Activated CD4-positive, alpha-beta T cell treated with anti-CD3 and anti-CD28 coated beads, Interleukin-2, amount 10 ng/mL, durations not matched to agents 7 days and 5 days (primary cell): ENCODE data around the gene LRRC72. TPM values are rescaled to one million over a fixed set of nuclear protein-coding genes. Genes with fewer than 3 reads are reported as not detected.
"Not testable (repeated sequence)": the region's sequence is repeated elsewhere in the genome, so short reads cannot be mapped to it uniquely, and the experiment has no call there.

Source experiments
- CTCF ChIA-PET: fragments of 350-600 bp; sonication (Branson Sonifier 250); formaldehyde crosslinking; loops from one replicate; lab custom pipeline; 2021; ENCODE audit warnings: antibody characterized with exemption; lab: Charles Lee
- POLR2A ChIA-PET: fragments of 350-600 bp; sonication (Branson Sonifier 250); formaldehyde crosslinking; loops from one replicate; lab custom pipeline; 2021; ENCODE audit warnings: antibody characterized with exemption; lab: Charles Lee
- DNase-seq: peaks from one replicate; pipeline ENCODE4 v3.0.0-alpha.2; 2020
- H3K27ac Mint-ChIP-seq: one replicate; pipeline ENCODE4 v1.8.0; 2021; ENCODE audit warnings: mild to moderate bottlenecking, moderate library complexity, mixed read lengths
- H3K27me3 Mint-ChIP-seq: one replicate; pipeline ENCODE4 v1.8.0; 2021; ENCODE audit warnings: mixed read lengths
- H3K36me3 Mint-ChIP-seq: one replicate; pipeline ENCODE4 v1.8.0; 2021; ENCODE audit warnings: low read depth, mixed read lengths
- H3K4me1 Mint-ChIP-seq: one replicate; pipeline ENCODE4 v1.8.0; 2021; ENCODE audit warnings: mixed read lengths
- H3K4me3 Mint-ChIP-seq: one replicate; pipeline ENCODE4 v1.8.0; 2021; ENCODE audit warnings: mild to moderate bottlenecking, moderate library complexity, mixed read lengths
- H3K9me3 Mint-ChIP-seq: one replicate; pipeline ENCODE4 v1.8.0; 2021; ENCODE audit warnings: mixed read lengths
- total RNA-seq, 2 experiments: library from RNA; stranded (reverse); gene quantifications; one replicate each; pipeline ENCODE4 v1.2.3, GENCODE V29; 2021

LRRC72 gene
- total RNA-seq, 2 experiments from 2014 or later, result not detected

DNA sequence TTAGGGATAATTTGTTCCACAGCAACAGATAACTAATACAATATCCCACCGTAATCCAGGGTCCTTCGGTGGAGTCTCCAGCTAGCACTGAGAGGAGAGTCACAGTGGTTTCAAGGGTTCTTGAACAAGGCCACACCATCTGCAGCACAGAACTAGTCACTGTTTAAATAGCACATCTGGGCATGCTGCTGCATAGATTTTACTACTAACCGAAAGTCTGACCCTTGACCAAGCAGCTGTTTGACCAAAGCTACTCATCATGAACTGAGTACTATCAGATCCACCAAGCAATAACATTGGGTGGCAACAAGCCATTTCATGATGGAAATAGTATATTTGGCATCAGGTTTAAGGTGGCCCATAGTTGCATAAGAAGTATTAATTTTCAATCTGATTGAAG is 65.8 kb downstream of the LRRC72 start:
- H3K27me3 Mint-ChIP-seq, result no peaks in the 10 kb centered on the region
- ChIA-PET CTCF (interaction anchor here (0.7 kb wide), 1 partner anchor 993 kb away, joined by 3 read pairs; no protein-coding TSS in a partner anchor), POLR2A (no interaction called here)
- H3K4me3 Mint-ChIP-seq, result no peak overlapping the region
- H3K36me3 Mint-ChIP-seq, result no peaks in the 10 kb centered on the region
- H3K9me3 Mint-ChIP-seq, result no peaks in the 10 kb centered on the region
- no peak overlapping the region for H3K27ac Mint-ChIP-seq
- DNase-seq, result no peak
- H3K4me1 Mint-ChIP-seq, result no peaks in the 10 kb centered on the region

DNA sequence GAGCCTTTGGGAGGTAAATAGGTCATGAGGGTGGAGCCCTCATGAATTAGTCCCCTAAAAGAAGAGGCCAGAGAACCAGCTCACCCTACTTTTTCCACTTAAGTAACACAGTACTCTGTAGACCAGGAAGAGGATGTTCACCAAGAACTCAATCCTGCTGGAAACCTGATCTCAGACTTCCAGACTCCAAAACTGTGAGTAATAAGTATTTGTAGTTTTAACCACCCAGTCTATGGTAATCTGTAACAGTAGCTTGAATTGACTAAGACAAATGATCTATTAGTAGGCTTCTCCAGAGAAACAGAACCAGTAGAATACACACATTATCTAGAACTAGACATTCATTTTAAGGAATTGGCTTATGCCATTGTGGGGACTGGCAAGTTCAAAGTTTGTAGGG is 67.4 kb downstream of the LRRC72 start:
- Mint-ChIP-seq H3K9me3 (no peaks in the 10 kb centered on the region), H3K4me1 (no peaks in the 10 kb centered on the region), H3K4me3 (no peak overlapping the region), H3K27me3 (no peaks in the 10 kb centered on the region), H3K36me3 (no peaks in the 10 kb centered on the region), H3K27ac (no peak overlapping the region)
- CTCF ChIA-PET, result no interaction called here
- POLR2A ChIA-PET, result no interaction called here
- no peak for DNase-seq

DNA sequence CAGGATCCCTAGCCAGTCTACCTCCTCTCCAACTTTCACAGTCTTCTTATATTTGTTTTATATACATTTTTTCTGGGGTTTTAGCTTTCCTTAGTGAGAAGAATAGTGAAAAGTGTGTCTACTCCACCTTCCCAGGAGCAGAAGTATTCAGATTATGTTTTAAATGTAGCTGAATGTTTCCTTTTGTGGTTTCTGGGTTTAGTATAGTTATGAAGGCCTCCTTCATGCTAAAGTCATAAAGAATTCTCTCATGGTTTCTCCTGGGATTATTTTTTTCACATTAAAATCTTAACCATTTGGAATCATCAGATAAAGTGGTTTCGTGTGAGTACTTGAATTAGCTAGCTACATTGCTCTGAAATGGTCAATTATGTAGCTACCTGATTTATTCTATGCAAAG is 68.1 kb downstream of the LRRC72 start:
- Mint-ChIP-seq H3K36me3 (no peaks in the 10 kb centered on the region), H3K4me1 (no peaks in the 10 kb centered on the region), H3K4me3 (no peak overlapping the region), H3K27ac (no peak overlapping the region), H3K27me3 (no peaks in the 10 kb centered on the region), H3K9me3 (no peaks in the 10 kb centered on the region)
- CTCF ChIA-PET, result no interaction called here
- POLR2A ChIA-PET, result no interaction called here
- no peak for DNase-seq

- DNase-seq, H3K4me3 Mint-ChIP-seq, H3K4me1 Mint-ChIP-seq, H3K36me3 Mint-ChIP-seq, H3K27ac Mint-ChIP-seq, H3K9me3 Mint-ChIP-seq, POLR2A ChIA-PET, CTCF ChIA-PET, H3K27me3 Mint-ChIP-seq: not testable (repeated sequence)
Measured at GRCh38 chr7:16595596-16595995, 69.0 kb downstream of the LRRC72 start.

GRCh38 chr7:16598015-16598414 is 71.4 kb downstream of the LRRC72 start:
- Mint-ChIP-seq H3K9me3 (no peaks in the 10 kb centered on the region), H3K4me1 (no peaks in the 10 kb centered on the region), H3K27me3 (no peaks in the 10 kb centered on the region), H3K36me3 (peaks cover 7% of the 10 kb centered on the region), H3K27ac (no peak overlapping the region), H3K4me3 (no peak overlapping the region)
- DNase-seq, result no peak
- CTCF ChIA-PET, result interaction anchor here (0.9 to 1.2 kb wide), 3 partner anchors 10 to 1172 kb away, joined by 3 to 6 read pairs (median 6); no protein-coding TSS in a partner anchor
- POLR2A ChIA-PET, result no interaction called here

DNA sequence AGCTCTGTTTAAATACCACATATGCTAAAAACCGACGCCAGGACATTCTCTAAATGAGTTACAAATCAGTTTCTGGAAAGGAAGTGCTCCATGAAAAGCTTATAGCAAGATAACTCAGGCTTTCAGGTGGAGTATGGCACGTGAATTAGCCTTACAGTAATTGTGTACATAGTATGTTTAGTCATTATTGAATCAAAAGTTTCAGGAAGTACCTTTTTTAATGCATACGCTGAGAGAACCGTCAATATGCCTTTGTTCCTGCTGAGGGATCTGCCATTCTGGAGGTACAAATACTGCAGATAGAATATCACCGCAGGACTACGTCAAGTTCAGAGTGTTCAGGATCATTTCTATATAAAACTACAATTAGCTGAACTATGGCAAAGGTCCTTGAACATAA is 73.2 kb downstream of the LRRC72 start:
- H3K9me3 Mint-ChIP-seq, result no peaks in the 10 kb centered on the region
- no peaks in the 10 kb centered on the region for H3K27me3 Mint-ChIP-seq
- no peak overlapping the region for H3K27ac Mint-ChIP-seq
- ChIA-PET POLR2A (no interaction called here), CTCF (no interaction called here)
- no peak for DNase-seq
- no peaks in the 10 kb centered on the region for H3K4me1 Mint-ChIP-seq
- no peak overlapping the region for H3K4me3 Mint-ChIP-seq
- H3K36me3 Mint-ChIP-seq, result peaks cover 10% of the 10 kb centered on the region

- no peak overlapping the region for H3K4me3 Mint-ChIP-seq
- H3K36me3 Mint-ChIP-seq, result peaks cover 12% of the 10 kb centered on the region
- no peaks in the 10 kb centered on the region for H3K4me1 Mint-ChIP-seq
- ChIA-PET POLR2A (no interaction called here), CTCF (no interaction called here)
- no peaks in the 10 kb centered on the region for H3K9me3 Mint-ChIP-seq
- no peak for DNase-seq
- no peak overlapping the region for H3K27ac Mint-ChIP-seq
- H3K27me3 Mint-ChIP-seq, result no peaks in the 10 kb centered on the region
Measured at GRCh38 chr7:16603633-16604032, 77.0 kb downstream of the LRRC72 start.

DNA sequence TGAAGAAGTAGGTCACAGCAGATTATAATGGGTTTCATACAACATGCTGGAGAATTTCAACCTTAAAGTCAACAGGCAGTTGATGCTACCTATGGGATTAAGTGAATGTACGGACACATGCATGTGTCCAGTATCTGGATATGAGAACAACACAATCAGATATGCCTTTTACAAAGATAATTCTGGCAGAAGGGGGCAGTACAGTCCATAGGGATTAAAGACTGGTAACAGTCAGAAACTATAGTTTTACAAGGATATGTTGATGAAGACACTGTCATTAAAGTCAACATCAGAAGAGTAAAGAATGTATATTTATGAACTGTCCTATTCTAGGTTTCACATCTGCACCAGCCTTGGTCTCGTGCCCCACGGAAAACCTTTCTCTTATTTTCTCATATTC is 77.4 kb downstream of the LRRC72 start:
- POLR2A ChIA-PET, result no interaction called here
- H3K4me3 Mint-ChIP-seq, result no peak overlapping the region
- peaks cover 12% of the 10 kb centered on the region for H3K36me3 Mint-ChIP-seq
- H3K4me1 Mint-ChIP-seq, result no peaks in the 10 kb centered on the region
- DNase-seq, result no peak
- H3K27ac Mint-ChIP-seq, result no peak overlapping the region
- H3K9me3 Mint-ChIP-seq, result no peaks in the 10 kb centered on the region
- no peaks in the 10 kb centered on the region for H3K27me3 Mint-ChIP-seq
- CTCF ChIA-PET, result no interaction called here

DNA sequence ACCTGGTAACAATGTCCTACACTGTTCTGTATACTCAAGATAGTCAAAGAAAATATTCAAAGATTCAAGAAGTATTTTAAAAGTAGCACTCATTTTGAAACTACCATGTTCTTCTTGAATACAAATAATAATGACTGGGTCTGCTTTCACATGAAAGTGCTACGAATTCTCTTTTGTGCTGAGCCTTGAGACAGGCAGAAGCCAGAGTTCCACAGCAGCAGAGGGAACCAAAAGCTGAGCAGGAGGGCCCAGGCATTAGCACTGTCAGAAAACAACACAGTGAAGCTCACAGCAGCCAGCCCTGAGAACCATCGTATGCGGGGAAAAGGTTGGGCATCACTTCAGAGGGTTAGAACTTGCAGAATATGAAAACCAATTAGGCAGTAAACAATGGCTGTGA is 80.1 kb downstream of the LRRC72 start:
- no peak for DNase-seq
- no peak overlapping the region for H3K4me3 Mint-ChIP-seq
- H3K4me1 Mint-ChIP-seq, result peaks cover 3% of the 10 kb centered on the region
- peak overlapping the region; percentile 33 for H3K27ac Mint-ChIP-seq
- peaks cover 9% of the 10 kb centered on the region for H3K36me3 Mint-ChIP-seq
- H3K9me3 Mint-ChIP-seq, result no peaks in the 10 kb centered on the region
- POLR2A ChIA-PET, result no interaction called here
- no peaks in the 10 kb centered on the region for H3K27me3 Mint-ChIP-seq
- CTCF ChIA-PET, result interaction anchor here (0.6 kb wide), 1 partner anchor 9 kb away, joined by 4 read pairs; no protein-coding TSS in a partner anchor

GRCh38 chr7:16609842-16610450 is 83.3 kb downstream of the LRRC72 start:
- H3K9me3 Mint-ChIP-seq, result no peaks in the 10 kb centered on the region
- no peak overlapping the region for H3K4me3 Mint-ChIP-seq
- H3K36me3 Mint-ChIP-seq, result peaks cover 4% of the 10 kb centered on the region
- ChIA-PET POLR2A (no interaction called here), CTCF (interaction anchor here (1.2 kb wide), 1 partner anchor 144 kb away, joined by 3 read pairs; the partner anchor contains the start of gene TSPAN13)
- H3K27me3 Mint-ChIP-seq, result no peaks in the 10 kb centered on the region
- DNase-seq, result no peak
- H3K4me1 Mint-ChIP-seq, result peaks cover 3% of the 10 kb centered on the region
- H3K27ac Mint-ChIP-seq, result no peak overlapping the region

DNA sequence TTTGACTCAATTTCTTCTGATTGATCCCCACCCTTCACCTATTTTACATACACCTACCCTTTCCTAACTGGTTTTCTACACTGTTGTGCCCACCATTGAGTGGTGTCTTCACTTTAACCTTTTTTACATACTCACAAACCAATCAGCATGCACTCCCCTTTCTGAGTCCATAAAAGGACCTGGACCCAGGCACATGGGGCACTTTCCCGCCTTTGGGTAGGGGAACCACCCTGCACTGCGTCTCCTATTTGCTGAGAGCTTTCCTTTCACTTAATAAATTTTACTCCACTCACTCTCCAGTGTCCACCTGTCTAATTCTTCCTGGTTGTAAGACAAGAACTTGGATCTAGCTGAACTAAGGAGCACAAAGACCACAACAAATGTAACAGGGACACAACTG is 85.1 kb downstream of the LRRC72 start:
- H3K9me3 Mint-ChIP-seq, result no peaks in the 10 kb centered on the region
- no peaks in the 10 kb centered on the region for H3K27me3 Mint-ChIP-seq
- ChIA-PET POLR2A (no interaction called here), CTCF (no interaction called here)
- H3K4me1 Mint-ChIP-seq, result peaks cover 3% of the 10 kb centered on the region
- H3K4me3 Mint-ChIP-seq, result no peak overlapping the region
- H3K36me3 Mint-ChIP-seq, result peaks cover 9% of the 10 kb centered on the region
- no peak overlapping the region for H3K27ac Mint-ChIP-seq
- no peak for DNase-seq

GRCh38 chr7:16615228-16615627 is 88.6 kb downstream of the LRRC72 start:
- H3K9me3 Mint-ChIP-seq, result no peaks in the 10 kb centered on the region
- H3K4me1 Mint-ChIP-seq, result peaks cover 7% of the 10 kb centered on the region
- no peak overlapping the region for H3K4me3 Mint-ChIP-seq
- ChIA-PET POLR2A (no interaction called here), CTCF (interaction anchor here (0.6 to 1.0 kb wide), 2 partner anchors 8 to 37 kb away, joined by 3 to 4 read pairs; no protein-coding TSS in a partner anchor)
- no peak overlapping the region for H3K27ac Mint-ChIP-seq
- no peaks in the 10 kb centered on the region for H3K27me3 Mint-ChIP-seq
- peaks cover 20% of the 10 kb centered on the region for H3K36me3 Mint-ChIP-seq
- DNase-seq, result no peak

DNA sequence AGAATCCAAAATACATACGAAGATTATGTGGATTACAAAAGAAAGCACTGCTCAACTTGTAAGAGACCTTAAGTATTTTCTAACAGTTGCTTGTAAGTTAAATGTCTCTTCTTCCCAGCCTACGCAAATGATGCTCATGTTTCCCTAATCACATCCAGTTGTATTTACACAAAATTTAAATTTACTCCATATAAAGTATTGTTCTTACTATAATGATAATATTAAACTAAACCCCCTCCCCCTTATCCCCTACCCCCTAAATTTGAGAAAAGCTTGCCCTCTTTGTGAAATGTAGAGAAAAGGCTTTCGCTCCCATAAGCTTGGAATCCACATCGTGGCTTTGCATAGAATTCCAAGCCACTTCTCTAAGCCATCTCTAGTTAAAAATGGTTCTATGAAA is 89.5 kb downstream of the LRRC72 start:
- Mint-ChIP-seq H3K36me3 (peaks cover 20% of the 10 kb centered on the region), H3K27me3 (no peaks in the 10 kb centered on the region), H3K4me3 (no peak overlapping the region), H3K4me1 (peaks cover 9% of the 10 kb centered on the region), H3K27ac (no peak overlapping the region), H3K9me3 (no peaks in the 10 kb centered on the region)
- CTCF ChIA-PET, result no interaction called here
- DNase-seq, result no peak
- POLR2A ChIA-PET, result no interaction called here

- Mint-ChIP-seq H3K9me3 (no peaks in the 10 kb centered on the region), H3K4me1 (peaks cover 9% of the 10 kb centered on the region), H3K27ac (no peak overlapping the region), H3K4me3 (no peak overlapping the region), H3K27me3 (no peaks in the 10 kb centered on the region), H3K36me3 (peaks cover 22% of the 10 kb centered on the region)
- ChIA-PET POLR2A (no interaction called here), CTCF (interaction anchor here (1.1 kb wide), 1 partner anchor 7 kb away, joined by 3 read pairs; no protein-coding TSS in a partner anchor)
- no peak for DNase-seq
Measured at GRCh38 chr7:16616542-16616941, 89.9 kb downstream of the LRRC72 start.
